GM04503 (cell line): ENCODE results near the gene PLAAT3.
"Not testable (repeated sequence)": the region's sequence is repeated elsewhere in the genome, so short reads cannot be mapped to it uniquely, and the experiment has no call there.

Experiments
- DNase-seq: peaks from one replicate; pipeline ENCODE4 v3.0.0-alpha.2; 2012; ENCODE audit warnings: low read depth

Gene PLAAT3

DNA sequence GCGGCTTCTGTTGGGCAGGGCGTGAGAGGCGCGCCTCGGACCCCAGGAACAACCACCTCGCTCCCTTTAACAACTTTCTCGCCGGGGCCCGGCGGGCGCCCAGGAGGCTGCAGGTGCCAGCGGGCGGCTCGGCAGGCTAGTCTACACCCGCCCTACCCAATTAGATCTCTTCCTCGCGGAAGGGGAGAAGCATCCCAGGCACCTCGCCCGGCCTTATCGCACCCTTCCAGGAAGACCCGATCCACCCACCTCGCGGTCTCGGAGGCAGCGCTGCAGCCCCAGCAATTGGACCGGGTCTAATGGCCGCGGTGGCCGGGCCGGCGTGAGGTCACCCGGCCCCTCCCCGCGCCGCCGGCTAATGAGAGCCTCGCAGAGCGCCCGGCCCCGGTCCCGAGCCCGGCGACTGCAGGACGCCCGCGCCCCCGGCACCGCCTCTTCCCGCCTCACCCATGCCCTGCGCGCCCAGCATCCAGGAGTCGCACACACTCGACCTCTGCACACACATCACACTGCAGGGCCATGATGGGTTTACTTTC is at the start of gene PLAAT3:
PLAAT3 (minus strand) TSS at position 298 of the 536 bp plus-strand sequence. CDS start 419 bp downstream, outside the sequence.
- DNase-seq, result no peak

GRCh38 chr11:63663809-63664208 is 49.6 kb upstream of the PLAAT3 start:
- no peak for DNase-seq

DNA sequence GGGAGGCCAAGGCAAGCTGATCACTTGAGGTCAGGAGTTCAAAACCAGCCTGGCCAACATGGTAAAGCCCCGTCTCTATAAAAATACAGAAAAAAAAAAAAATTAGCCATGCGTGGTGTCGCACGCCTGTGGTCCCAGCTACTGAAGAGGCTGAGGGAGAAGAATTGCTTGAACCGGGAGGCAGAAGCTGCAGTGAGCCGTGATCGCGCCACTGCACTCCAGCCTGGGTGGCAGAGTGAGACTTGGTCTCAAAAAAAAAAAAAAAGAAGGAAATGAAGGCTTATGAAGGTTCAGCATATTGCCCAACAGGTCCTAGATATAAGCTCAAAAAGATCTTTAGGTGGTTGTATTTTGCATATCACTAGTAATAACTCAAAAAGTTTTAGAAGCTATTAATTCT is 46.7 kb upstream of the PLAAT3 start:
- no peak for DNase-seq

DNA sequence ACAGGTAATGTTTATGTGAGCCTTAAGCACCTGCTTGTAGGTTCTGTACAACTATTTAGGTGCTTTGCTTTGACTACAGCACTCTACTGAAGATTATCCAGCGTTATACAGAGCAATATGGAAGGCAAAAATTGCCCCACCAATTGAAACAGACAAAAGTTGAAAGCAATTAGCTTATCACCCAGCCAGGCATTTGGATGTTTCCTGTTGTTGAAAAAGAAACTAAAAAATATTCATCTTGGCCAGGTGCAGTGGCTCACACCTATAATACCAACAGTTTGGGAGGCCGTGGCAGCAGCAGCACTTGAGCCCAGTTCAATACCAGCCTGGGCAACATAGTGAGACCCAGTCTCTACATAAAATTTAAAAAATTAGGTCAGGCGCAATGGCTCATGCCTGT is 38.4 kb upstream of the PLAAT3 start:
- DNase-seq, result no peak

GRCh38 chr11:63643205-63643604 is 29.0 kb upstream of the PLAAT3 start:
- DNase-seq, result no peak

- no peak for DNase-seq
Observed at GRCh38 chr11:63641727-63642126, 27.5 kb upstream of the PLAAT3 start.

DNA sequence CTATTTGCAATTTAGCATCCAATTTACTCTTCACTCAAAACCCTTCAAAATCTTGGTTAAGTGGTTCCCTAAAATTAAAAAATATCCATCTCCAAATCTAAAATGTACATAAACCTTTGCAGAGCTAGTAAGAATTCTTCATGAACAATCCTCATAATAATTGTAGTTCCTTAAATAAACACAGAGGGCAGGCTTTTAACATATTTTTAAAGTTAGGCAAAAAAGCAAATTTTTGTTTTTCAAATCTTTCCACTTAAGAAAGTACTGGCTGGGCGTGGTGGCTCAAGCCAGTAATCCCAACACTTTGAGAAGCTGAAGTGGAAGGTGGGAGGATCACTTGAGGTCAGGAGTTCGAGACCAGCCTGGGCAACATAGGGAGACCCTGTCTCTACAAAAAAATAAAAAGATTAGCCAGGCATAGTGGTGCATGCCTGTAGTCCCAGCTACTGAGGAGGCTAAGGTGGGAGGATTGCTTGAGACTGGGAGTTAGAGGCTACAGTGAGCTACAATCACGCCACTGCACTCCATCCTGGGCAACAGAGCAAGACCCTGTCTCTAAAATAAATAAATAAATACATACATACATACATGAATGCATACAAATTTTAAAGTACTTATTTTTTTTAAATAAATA is 25.1 kb upstream of the PLAAT3 start:
- no peak for DNase-seq

GRCh38 chr11:63638436-63638835 is 24.2 kb upstream of the PLAAT3 start:
- not testable (repeated sequence) for DNase-seq

DNA sequence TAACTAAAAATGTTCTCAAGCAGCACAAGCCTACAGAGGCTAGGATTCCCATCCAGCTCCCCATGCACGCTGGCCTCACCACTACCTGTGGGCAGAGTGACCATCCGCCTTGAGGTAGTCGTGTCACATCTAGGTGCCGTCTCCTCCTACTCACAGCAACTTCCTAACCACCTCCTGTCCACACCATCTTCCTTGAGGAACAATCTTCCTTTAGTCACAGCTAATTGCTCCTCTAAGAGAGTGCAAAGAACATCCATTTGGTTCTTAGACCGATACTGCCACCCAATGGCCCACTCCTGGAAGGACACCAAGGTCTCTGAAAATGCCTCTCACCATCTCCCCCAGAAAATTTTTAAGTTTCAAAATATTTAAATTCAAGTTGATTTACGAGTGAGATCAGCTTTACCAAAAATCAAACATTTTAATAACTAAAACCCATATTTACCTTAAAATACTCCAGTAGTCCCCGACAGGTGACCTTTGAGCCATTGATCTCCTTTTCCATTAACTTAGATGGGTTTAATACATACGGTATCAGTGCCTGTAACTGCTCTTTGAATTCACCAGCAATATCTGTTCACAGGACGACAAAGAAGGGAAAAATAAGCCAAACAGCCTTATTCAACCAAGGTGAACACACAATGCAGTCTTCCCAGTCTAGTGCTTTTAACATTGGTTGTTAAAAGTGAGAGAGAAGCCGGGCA is 21.7 kb upstream of the PLAAT3 start:
- DNase-seq, result no peak

GRCh38 chr11:63629426-63629825 is 15.2 kb upstream of the PLAAT3 start:
- no peak for DNase-seq

- DNase-seq, result no peak
Observed at GRCh38 chr11:63623513-63624140, 9.4 kb upstream of the PLAAT3 start.

- no peak for DNase-seq
Observed at GRCh38 chr11:63622323-63622722, 8.1 kb upstream of the PLAAT3 start.

DNA sequence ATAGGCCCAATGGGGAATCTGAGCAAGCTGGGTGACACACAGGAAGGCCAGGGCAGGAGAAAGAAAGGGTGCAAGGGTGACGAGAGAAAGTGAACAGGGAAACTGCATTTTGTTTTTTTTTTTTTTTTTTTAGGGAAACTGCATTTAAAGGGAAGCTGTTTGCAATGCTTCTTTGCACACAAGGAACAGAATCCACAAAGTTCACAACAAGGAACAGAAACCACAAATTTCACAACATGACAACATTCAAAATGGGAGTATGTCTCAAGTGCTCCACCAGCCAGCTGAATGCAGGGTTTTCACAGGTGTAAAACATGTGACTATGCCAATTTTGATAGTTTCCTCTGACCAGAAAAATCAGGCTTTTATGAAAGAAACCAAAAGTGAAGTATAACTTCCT is 6.8 kb upstream of the PLAAT3 start:
- no peak for DNase-seq

GRCh38 chr11:63619967-63620366 is 5.7 kb upstream of the PLAAT3 start:
- no peak for DNase-seq

GRCh38 chr11:63617686-63618085 is 3.5 kb upstream of the PLAAT3 start:
- not testable (repeated sequence) for DNase-seq

DNA sequence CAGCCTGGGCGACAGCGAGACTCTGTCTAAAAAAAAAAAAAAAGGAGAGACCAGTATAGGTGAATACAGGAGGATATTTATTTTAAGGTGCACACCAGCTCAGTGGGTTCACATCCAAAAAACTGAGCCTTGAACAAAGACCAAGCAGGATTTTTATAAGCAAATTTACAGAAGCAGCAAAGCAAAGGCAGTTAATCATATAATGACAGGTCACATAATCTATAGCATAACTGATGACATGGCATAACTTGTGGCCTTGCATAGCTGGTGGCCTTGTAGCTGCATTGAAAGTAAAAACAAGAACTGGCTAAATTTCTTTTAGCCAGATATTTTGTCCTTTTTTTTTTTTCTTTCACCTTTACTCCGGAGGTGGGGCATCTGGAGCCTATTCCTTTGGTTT is 2.7 kb upstream of the PLAAT3 start:
- DNase-seq, result no peak

- DNase-seq, result no peak
Observed at GRCh38 chr11:63613517-63614135, 607 bp downstream of the PLAAT3 start.

DNA sequence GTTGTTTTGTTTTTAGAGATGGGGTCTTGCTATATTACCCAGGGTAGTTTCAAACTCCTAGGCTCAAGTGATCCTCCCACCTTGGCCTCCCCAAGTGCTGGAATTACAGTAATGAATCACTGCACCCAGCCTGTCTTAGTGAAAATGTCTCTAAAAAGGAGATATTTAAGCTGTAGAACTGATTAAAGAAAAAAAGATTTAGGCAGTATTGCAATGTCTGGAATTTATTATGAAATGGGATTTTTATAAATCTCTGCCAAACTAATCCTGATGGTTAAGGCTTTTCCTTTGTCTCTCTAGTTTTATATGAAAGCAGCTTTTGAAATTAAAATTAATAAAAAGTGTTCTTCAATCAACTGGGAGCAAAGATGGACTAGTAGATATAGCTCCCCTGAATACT is 2.1 kb downstream of the PLAAT3 start:
- no peak for DNase-seq

GRCh38 chr11:63611395-63611747 is 2.9 kb downstream of the PLAAT3 start:
- DNase-seq, result no peak

DNA sequence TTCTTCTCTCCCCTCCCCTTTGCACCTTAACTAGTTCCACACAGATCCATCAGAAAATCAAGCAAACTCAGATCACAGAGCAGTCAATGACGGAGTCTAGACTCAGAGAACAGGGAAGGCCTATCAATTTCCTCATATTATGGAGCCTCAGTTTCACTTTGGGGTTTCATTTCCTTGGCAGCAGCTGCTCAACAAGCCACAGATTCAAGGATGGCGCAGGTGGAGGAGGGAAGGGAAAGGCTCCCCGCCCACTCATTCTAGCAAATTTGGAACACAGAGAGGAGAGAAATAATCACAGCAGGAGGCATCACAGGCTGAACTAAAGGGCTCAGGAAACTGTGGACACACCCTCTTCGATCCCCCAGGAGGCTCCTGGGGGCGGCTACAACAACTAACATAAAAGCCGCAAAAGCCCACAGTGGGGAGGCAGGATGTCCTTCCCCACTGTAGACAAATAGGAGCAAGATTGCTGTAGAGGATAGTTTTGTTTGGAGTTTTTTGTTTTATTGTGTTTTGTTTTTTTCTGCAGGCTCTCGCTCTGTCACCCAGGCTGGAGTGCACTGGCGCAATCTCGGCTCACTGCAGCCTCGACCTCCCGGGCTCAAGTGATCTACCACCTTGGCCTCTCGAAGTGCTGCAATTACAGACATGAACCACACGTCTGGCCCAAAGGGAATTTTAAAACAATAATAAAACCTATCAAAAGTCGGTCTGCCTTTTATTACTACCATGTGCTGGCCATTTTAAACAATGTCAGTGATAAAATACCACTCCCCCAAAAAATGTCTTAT is 3.4 kb downstream of the PLAAT3 start:
- no peak for DNase-seq

DNA sequence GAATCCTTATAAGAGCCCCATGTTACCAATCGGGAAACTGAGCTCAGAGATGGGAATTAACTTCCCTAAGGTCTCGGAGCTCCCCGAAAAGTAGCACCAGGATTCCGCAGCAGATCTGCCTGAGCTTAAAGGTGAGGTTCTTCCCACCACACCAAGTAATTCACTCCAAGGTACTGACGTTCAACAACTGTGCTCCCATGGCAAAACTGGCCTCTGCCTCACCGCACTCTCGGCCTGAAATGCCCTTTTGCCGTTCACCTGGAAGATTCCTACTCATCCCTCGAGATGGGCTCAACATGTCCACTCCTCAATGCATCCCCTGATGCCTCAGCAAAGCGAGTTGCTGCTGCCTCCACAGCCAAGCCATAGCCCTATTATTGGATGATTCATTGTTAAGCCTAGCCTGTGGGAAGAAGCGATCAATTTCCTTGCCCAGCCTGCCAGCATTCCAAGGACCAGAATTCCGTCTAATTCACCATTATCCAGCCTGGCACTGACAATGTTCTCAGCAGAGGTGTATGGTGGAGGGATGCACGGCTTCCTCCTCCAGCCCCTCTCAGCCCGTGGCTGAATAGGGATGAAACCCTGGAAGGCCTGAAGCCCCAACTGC is 4.2 kb downstream of the PLAAT3 start:
- no peak for DNase-seq

DNA sequence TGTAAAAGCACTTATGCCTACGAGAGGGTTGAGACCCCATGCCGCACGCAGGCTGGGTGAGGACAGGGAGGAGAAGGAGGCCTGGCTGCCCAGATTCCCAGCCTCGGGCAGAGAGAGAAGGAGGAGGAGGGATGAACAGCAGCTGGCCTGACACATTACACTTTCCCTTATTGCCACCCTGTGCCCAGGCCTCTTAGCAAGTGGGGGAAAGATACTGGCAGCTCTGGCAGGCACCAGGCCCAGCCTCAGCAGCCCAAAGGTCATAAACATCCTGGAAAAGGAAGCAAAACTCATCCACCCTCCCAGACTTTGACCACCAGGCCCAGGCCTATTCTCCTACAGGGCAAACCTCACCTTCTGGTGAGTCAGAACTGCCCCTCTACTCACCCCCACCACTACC is 4.7 kb downstream of the PLAAT3 start:
- DNase-seq, result no peak
